Measurements from ENCODE around the gene LINC01488.

Gene LINC01488

DNA sequence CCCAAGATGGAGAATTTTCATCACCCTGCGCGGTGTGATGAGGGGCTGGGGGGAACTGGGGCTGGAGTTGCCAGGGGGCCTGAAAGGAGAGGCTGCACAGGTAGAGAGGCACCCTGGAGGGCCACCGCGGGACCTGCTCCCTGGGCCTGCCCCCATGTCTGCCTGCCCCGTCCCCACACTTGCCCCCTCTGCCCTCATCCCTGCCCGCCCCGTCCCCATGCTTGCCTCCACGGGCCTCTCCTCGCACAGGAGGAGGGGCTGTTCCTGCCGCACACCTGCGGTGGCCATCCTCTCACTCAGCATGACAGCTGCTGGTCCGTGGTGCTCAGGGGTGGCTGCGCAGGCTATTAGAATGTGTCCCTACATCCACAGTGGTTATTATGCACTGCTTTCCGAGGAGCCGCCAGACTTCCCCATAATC is 43.5 kb downstream of the LINC01488 start:
- WGBS (ENCODE audit: extremely low coverage, insufficient coverage, low lambda C conversion rate) = no CpG with 5 or more reads among the region's 15 CpGs
- Histone ChIP-seq H4K5ac (ENCODE audit: low read length) (no peak overlapping the region), H3K79me1 (ENCODE audit: low read length) (no peaks in the 10 kb centered on the region)

DNA sequence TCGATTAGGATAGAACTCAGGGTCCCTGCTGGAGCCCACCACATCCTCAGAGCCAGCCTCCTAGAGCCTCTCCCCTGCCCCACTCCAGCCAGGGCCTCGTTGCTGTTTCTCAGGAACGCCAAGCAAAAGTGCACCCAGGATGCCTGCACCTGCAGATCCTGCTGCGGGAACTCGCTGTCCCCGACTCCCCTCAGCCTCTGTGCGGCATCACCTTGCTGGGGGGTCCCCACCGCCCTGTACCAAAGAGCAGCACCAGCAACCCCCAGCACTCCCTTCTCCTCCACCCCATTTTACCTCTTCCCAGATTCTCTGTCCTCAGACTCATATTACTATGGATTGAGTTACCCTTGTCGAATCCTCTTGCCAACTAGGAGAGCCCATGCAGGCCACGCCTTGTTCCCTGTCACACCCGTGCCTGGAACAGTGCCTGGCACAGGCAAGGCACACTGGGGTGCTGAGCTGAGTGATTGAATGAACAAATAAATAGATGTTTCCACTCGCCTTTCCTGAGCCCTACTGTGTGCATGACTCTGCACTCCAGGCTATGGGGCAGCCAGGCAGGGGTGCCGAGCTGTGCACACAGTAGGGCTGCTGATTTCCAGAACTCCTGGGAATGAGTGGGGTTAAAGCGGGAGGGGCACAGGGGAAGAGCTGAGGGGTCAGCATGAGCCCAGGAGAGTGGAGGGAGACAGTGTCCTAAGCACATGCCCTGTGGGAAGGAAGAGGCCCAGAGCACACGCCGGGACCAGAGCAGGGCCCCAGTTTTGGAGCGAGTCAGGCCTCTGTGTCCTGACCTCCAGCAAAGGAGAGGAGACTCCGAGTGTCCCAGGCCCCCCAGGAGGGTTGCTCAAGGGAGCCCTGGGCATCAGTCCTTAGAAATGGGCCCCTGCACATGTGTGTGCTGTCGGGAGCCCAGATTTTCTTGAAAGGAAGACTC is 44.3 kb downstream of the LINC01488 start:
- H3K27ac ChIP-seq (ENCODE audit: low read depth, low read length) = no peak overlapping the region

More for the DNA sequence above, 43.5 kb downstream of the LINC01488 start:
- Histone ChIP-seq H3K27ac (ENCODE audit: low read depth, low read length) (no peak overlapping the region), H2AK5ac (ENCODE audit: low read length) (no peak overlapping the region), H4K8ac (ENCODE audit: low read depth, low read length) (no peak overlapping the region), H3K4me1 (ENCODE audit: control insufficient read depth, low read depth, low read length) (peaks cover 2% of the 10 kb centered on the region), H3K18ac (ENCODE audit: low read length) (no peak overlapping the region), H2BK5ac (ENCODE audit: low read length) (no peak overlapping the region), H2BK120ac (ENCODE audit: low read depth, low read length) (no peak overlapping the region), H3K4me3 (ENCODE audit: low read length) (no peak overlapping the region), H3K56ac (ENCODE audit: low read length) (peak overlapping the region; percentile 17), H2BK15ac (replicated peaks; ENCODE audit: low read depth) (no peak overlapping the region), H3K27me3 (ENCODE audit: insufficient read depth, low read length, poor library complexity) (no peaks in the 10 kb centered on the region), H3K4me2 (ENCODE audit: low read length) (no peak overlapping the region), H3K23ac (ENCODE audit: low read length) (no peak overlapping the region), H3K36me3 (ENCODE audit: control insufficient read depth, insufficient read depth, low read length) (no peaks in the 10 kb centered on the region), H3K4ac (ENCODE audit: low read depth, low read length) (no peak overlapping the region), H3K79me2 (ENCODE audit: control insufficient read depth, insufficient read depth, low read length) (no peaks in the 10 kb centered on the region), H3K9ac (ENCODE audit: low read length) (no peak overlapping the region)
- DNase-seq = no peak

DNA sequence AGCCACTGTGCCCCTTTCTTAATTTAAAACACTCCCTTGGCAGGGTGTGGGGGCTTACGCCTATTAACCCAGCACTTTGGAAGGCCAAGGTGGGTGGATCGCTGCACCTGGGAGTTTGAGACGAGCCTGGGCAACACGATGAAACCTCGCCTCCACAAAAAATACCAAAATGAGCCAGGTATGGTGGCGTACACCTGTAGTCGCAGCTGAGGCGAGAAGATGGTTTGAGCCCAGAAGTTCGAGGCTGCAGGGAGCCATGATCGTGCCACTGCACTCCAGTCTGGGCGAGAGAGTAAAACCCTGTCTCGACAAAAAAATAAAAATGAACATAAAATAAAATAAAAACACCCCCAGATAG is 45.0 kb downstream of the LINC01488 start:
- no peak for DNase-seq
- no peaks in the 10 kb centered on the region for H3K36me3 ChIP-seq (ENCODE audit: control insufficient read depth, insufficient read depth, low read length)
- H3K27ac ChIP-seq (ENCODE audit: low read depth, low read length) = no peak overlapping the region
- H4K5ac ChIP-seq (ENCODE audit: low read length) = no peak overlapping the region
- no peaks in the 10 kb centered on the region for H3K79me1 ChIP-seq (ENCODE audit: low read length)
- H3K4me1 ChIP-seq (ENCODE audit: control insufficient read depth, low read depth, low read length) = no peaks in the 10 kb centered on the region
- no peak overlapping the region for H3K23ac ChIP-seq (ENCODE audit: low read length)
- no peaks in the 10 kb centered on the region for H3K79me2 ChIP-seq (ENCODE audit: control insufficient read depth, insufficient read depth, low read length)
- no peak overlapping the region for H2BK5ac ChIP-seq (ENCODE audit: low read length)
- H3K9ac ChIP-seq (ENCODE audit: low read length) = no peak overlapping the region
- H2BK120ac ChIP-seq (ENCODE audit: low read depth, low read length) = no peak overlapping the region
- no peak overlapping the region for H2BK15ac ChIP-seq (replicated peaks; ENCODE audit: low read depth)
- H3K18ac ChIP-seq (ENCODE audit: low read length) = no peak overlapping the region
- H3K4me3 ChIP-seq (ENCODE audit: low read length) = no peak overlapping the region
- H3K4me2 ChIP-seq (ENCODE audit: low read length) = no peak overlapping the region
- no peaks in the 10 kb centered on the region for H3K27me3 ChIP-seq (ENCODE audit: insufficient read depth, low read length, poor library complexity)
- H4K8ac ChIP-seq (ENCODE audit: low read depth, low read length) = no peak overlapping the region
- H3K56ac ChIP-seq (ENCODE audit: low read length) = no peak overlapping the region
- H2AK5ac ChIP-seq (ENCODE audit: low read length) = no peak overlapping the region
- WGBS (ENCODE audit: extremely low coverage, insufficient coverage, low lambda C conversion rate) = no CpG with 5 or more reads among the region's 12 CpGs
- H3K4ac ChIP-seq (ENCODE audit: low read depth, low read length) = no peak overlapping the region

More for the DNA sequence above, 44.3 kb downstream of the LINC01488 start:
- peaks cover 2% of the 10 kb centered on the region for H3K4me1 ChIP-seq (ENCODE audit: control insufficient read depth, low read depth, low read length)
- no peak overlapping the region for H3K9ac ChIP-seq (ENCODE audit: low read length)
- no peak overlapping the region for H3K4me3 ChIP-seq (ENCODE audit: low read length)
- no peak overlapping the region for H3K23ac ChIP-seq (ENCODE audit: low read length)
- no peak overlapping the region for H4K5ac ChIP-seq (ENCODE audit: low read length)
- no CpG with 5 or more reads among the region's 19 CpGs for WGBS (ENCODE audit: extremely low coverage, insufficient coverage, low lambda C conversion rate)
- no peak overlapping the region for H2BK15ac ChIP-seq (replicated peaks; ENCODE audit: low read depth)
- no peak overlapping the region for H3K4me2 ChIP-seq (ENCODE audit: low read length)
- no peaks in the 10 kb centered on the region for H3K79me1 ChIP-seq (ENCODE audit: low read length)
- H3K27me3 ChIP-seq (ENCODE audit: insufficient read depth, low read length, poor library complexity) = no peaks in the 10 kb centered on the region
- H3K56ac ChIP-seq (ENCODE audit: low read length) = no peak overlapping the region
- no peak overlapping the region for H3K4ac ChIP-seq (ENCODE audit: low read depth, low read length)
- H2BK5ac ChIP-seq (ENCODE audit: low read length) = no peak overlapping the region
- H2AK5ac ChIP-seq (ENCODE audit: low read length) = no peak overlapping the region
- no peaks in the 10 kb centered on the region for H3K36me3 ChIP-seq (ENCODE audit: control insufficient read depth, insufficient read depth, low read length)
- no peaks in the 10 kb centered on the region for H3K79me2 ChIP-seq (ENCODE audit: control insufficient read depth, insufficient read depth, low read length)
- H4K8ac ChIP-seq (ENCODE audit: low read depth, low read length) = no peak overlapping the region
- no peak overlapping the region for H3K18ac ChIP-seq (ENCODE audit: low read length)
- DNase-seq = no peak
- H2BK120ac ChIP-seq (ENCODE audit: low read depth, low read length) = no peak overlapping the region

DNA sequence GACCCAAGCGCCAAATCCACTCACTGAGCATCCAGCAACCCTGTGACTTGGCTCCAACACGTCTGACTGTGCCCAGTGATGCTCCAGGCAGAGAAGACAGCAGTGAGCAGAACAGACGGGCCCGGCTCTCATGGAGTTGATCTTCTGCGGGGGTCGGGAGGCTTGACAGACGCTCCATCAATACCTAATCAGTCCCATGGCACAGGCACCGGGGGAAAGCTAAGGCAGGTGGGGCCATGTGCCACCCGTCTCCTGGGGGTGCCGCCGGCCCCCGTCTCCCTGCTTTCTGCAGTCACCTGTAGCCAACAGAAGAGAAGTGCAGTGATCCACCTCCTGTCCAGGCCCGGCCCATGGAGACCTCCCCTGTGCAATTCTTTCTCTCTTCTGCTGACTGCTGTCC is 47.5 kb downstream of the LINC01488 start:
- no peaks in the 10 kb centered on the region for H3K79me1 ChIP-seq (ENCODE audit: low read length)
- H4K5ac ChIP-seq (ENCODE audit: low read length) = no peak overlapping the region
- no peak overlapping the region for H3K9ac ChIP-seq (ENCODE audit: low read length)
- H4K8ac ChIP-seq (ENCODE audit: low read depth, low read length) = no peak overlapping the region
- no peak overlapping the region for H2BK15ac ChIP-seq (replicated peaks; ENCODE audit: low read depth)
- no peaks in the 10 kb centered on the region for H3K36me3 ChIP-seq (ENCODE audit: control insufficient read depth, insufficient read depth, low read length)
- no peaks in the 10 kb centered on the region for H3K79me2 ChIP-seq (ENCODE audit: control insufficient read depth, insufficient read depth, low read length)
- no peak overlapping the region for H3K18ac ChIP-seq (ENCODE audit: low read length)
- no peak overlapping the region for H2AK5ac ChIP-seq (ENCODE audit: low read length)
- DNase-seq = no peak
- no peaks in the 10 kb centered on the region for H3K4me1 ChIP-seq (ENCODE audit: control insufficient read depth, low read depth, low read length)
- no peak overlapping the region for H3K4ac ChIP-seq (ENCODE audit: low read depth, low read length)
- no peak overlapping the region for H3K4me3 ChIP-seq (ENCODE audit: low read length)
- H3K27ac ChIP-seq (ENCODE audit: low read depth, low read length) = no peak overlapping the region
- no peak overlapping the region for H3K23ac ChIP-seq (ENCODE audit: low read length)
- H3K4me2 ChIP-seq (ENCODE audit: low read length) = no peak overlapping the region
- no peak overlapping the region for H2BK5ac ChIP-seq (ENCODE audit: low read length)
- no peak overlapping the region for H3K56ac ChIP-seq (ENCODE audit: low read length)
- no peak overlapping the region for H2BK120ac ChIP-seq (ENCODE audit: low read depth, low read length)
- H3K27me3 ChIP-seq (ENCODE audit: insufficient read depth, low read length, poor library complexity) = no peaks in the 10 kb centered on the region
- WGBS (ENCODE audit: extremely low coverage, insufficient coverage, low lambda C conversion rate) = no CpG with 5 or more reads among the region's 13 CpGs

DNA sequence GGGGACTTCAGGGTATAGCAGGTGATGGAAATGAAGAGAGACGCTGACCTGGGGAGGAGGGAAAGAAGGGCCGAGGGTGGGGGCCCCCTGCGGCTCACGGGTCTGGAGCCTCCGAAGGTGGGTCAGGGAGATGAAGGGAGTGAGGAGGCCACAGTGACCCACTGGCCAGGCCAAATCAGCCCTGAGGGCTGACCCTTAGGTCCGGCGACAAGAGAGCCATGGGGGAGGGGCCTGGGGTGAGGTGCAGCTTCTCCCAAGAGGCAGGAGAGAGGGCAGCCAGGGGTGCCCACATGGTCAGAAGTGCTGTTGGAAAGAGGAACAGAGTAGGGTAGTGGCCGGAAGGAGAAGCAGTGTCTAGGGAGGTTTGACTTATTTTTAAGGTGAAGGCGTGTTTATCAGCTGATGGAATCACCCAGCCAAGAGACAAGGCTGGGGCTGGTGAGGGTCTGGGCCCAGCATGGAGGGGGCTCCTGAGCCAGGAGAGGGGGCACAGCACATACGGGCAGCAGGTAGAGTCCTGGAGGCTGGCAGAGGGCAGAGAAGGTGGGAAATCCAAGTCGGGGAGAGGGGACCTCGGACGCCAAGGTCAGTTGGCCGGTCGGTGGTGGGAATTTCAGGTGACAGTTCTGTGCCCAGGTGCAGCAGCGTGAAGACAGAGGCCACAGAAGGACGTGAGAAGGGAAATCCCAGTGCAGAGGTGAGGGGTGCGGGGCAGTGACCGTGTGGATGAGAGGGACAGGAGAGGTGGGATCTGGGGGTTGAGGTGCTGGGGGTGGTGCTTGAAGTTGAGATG is 49.0 kb downstream of the LINC01488 start:
- Histone ChIP-seq H3K36me3 (ENCODE audit: control insufficient read depth, insufficient read depth, low read length) (no peaks in the 10 kb centered on the region), H3K18ac (ENCODE audit: low read length) (no peak overlapping the region), H3K79me2 (ENCODE audit: control insufficient read depth, insufficient read depth, low read length) (no peaks in the 10 kb centered on the region), H4K5ac (ENCODE audit: low read length) (no peak overlapping the region), H4K8ac (ENCODE audit: low read depth, low read length) (no peak overlapping the region), H3K27ac (ENCODE audit: low read depth, low read length) (no peak overlapping the region), H2AK5ac (ENCODE audit: low read length) (no peak overlapping the region), H2BK120ac (ENCODE audit: low read depth, low read length) (no peak overlapping the region), H3K56ac (ENCODE audit: low read length) (no peak overlapping the region), H2BK15ac (replicated peaks; ENCODE audit: low read depth) (no peak overlapping the region), H3K4me3 (ENCODE audit: low read length) (no peak overlapping the region), H3K23ac (ENCODE audit: low read length) (no peak overlapping the region), H3K9ac (ENCODE audit: low read length) (no peak overlapping the region), H2BK5ac (ENCODE audit: low read length) (no peak overlapping the region), H3K4me2 (ENCODE audit: low read length) (no peak overlapping the region), H3K4ac (ENCODE audit: low read depth, low read length) (no peak overlapping the region), H3K4me1 (ENCODE audit: control insufficient read depth, low read depth, low read length) (no peaks in the 10 kb centered on the region), H3K27me3 (ENCODE audit: insufficient read depth, low read length, poor library complexity) (no peaks in the 10 kb centered on the region), H3K79me1 (ENCODE audit: low read length) (no peaks in the 10 kb centered on the region)
- DNase-seq = no peak
- WGBS (ENCODE audit: extremely low coverage, insufficient coverage, low lambda C conversion rate) = no CpG with 5 or more reads among the region's 19 CpGs

Measured in mesendoderm (in vitro differentiated cells).